Tongue (tissue), 2 donors: ENCODE measurements around the gene R3HDM2. TPM values are rescaled to one million over a fixed set of nuclear protein-coding genes. Genes with fewer than 3 reads are reported as not detected.

Source experiments
- DNase-seq: peaks from one replicate; pipeline ENCODE4 v3.0.0-alpha.2; 2015
- total RNA-seq: library from RNA; depleted of rRNA; stranded (reverse); fragments of >200 nt; gene quantifications from one replicate; pipeline ENCODE4 v1.2.3, GENCODE V29; 2014

R3HDM2 gene
- total RNA-seq, 1 donor from 2014 or later, result 40.0 TPM

DNA sequence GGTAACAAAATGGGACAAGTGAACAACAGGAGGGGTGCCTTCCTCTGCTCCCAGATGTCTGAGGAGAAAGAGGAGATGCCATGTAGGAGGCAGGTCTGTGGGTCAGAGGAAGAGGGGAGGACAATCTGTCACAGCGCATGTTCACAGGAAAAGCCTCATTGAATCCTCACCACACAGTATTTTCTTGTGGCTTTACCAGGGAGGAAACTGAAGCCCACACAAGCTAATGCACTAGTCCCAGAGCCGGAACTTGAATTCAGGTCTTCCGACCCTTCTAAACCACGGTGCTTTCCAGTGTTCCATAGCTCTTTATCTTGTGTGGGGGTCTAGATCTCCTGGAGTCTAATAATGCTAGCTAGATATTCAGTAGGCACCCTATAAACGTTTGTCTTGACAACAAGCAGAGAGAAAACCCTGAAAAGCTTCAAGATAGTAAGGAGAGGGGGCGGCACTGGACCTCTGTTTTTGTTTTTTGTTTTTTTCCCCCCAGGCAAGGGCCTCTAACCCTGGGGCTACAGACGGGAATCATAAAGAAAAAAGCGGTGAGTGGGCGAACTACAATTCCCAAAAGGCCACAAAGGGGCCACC is 201.7 kb downstream of the R3HDM2 start:
- DNase-seq, result no peak

DNA sequence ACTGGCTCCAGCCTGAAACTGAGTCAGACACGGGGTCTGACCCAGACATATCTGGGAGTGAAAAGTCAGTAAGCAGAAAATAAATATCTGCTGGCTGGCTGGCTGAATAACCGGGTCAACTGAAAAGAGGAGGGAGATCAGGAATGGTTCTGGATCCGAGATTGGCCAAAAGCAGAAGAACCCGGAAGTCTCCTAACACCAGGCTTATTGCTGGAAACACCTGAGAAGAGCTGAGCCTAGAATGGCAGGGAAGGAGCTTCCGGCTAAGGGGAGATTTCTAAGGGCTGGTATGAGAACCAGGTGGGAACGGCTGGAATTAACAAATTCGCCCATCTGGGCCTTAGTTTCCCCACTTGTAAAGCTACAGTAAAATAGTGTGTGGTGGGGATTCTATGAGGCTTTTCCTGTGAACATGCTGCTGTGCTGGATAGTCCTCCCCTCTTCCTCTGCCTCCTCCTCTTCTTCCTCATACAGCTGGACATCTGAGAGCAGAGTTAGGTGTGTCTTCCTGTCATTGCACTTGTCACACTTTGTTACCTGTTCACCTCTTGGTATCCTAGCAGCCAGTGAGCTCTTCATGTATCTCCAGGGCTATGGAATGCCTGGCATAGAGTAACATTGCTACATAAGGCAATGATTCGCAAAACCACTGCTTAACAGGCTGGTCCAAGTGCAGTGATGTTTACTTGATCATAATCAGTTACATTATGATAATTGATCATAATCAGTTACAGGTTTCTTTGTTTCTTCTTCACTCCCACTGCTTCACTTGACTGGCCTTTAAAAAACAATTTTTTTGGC is 203.3 kb downstream of the R3HDM2 start:
- no peak for DNase-seq

DNA sequence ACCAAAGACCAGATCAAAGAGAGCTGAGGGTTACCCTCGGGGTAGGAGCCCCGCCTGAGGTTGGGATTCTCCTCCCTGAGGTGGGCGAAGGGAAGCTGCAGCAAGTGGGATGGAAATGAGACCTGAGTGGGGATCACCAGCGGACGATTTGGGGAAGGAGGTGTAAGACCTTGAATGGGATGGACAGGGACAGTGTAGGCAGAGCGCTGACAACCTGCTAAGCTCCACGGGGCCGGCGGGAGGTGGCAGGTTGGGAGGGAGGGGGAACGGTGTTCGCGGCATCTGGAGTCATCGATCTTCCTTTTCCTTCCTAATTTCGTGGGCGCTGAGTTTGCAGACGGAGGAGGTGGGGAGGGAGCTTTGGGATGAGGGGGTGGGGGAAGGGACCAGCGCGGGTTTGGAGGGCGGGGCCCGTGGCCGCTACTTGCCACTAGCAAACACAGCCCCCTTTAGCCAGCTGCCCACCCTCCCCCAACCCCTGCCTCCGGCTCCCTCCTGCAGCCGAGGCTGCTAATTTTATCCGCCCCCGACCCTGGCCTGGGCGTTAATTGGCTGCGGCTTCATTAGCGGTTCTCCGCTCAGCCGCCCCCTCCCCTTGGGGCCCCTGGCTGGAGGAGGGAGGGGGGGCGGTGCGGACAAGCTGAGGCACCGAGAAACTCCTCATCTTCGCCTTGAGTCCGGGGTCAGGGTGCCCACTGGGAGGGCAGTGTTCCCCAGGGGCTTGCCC is 204.1 kb downstream of the R3HDM2 start:
- DNase-seq, result no peak

DNA sequence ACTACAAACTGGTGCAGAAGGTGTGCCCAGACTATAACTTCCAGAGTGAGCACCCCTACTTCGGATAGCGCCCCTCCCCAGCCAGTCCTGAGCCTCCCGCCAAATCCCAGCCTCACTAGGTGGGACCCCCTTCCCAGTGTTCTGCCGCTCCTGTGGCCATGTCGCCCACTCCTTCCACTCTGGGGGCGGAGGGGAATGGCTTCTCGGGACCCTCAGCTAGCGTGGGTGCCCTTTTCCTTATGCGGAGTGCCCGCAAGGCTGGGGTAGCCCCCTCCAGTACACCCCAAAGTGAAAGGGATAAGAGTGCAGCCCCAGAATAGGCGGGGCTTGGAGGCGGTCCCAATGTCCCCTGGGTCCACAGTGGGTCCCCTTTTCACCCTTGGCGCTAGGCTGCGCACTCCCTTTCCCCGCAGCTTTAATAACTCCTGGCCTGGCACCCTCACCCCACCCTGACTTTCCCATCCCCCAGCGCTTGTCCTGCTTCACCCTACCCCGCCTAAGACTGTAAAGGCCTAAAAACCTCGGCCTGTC is 205.1 kb downstream of the R3HDM2 start:
- DNase-seq, result no peak

DNA sequence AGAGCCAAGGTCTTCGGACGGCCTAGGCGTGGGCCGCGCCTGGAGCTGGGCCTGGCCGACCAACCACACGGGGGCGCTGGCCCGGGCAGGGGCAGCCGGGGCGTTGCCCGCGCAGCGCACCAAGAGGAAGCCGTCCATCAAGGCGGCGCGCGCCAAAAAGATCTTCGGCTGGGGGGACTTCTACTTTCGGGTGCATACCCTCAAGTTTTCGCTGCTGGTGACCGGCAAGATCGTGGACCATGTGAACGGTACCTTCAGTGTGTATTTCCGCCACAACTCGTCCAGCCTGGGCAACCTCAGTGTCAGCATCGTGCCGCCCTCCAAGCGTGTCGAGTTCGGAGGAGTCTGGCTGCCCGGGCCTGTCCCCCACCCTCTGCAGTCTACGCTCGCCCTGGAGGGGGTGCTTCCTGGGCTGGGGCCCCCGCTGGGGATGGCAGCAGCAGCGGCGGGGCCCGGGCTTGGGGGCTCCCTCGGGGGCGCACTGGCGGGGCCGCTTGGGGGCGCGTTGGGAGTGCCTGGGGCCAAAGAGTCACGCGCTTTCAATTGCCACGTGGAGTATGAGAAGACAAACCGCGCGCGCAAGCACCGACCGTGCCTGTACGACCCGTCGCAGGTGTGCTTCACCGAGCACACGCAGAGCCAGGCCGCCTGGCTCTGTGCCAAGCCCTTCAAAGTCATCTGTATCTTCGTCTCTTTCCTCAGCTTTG is 205.7 kb downstream of the R3HDM2 start:
- DNase-seq, result peak; percentile 55

DNA sequence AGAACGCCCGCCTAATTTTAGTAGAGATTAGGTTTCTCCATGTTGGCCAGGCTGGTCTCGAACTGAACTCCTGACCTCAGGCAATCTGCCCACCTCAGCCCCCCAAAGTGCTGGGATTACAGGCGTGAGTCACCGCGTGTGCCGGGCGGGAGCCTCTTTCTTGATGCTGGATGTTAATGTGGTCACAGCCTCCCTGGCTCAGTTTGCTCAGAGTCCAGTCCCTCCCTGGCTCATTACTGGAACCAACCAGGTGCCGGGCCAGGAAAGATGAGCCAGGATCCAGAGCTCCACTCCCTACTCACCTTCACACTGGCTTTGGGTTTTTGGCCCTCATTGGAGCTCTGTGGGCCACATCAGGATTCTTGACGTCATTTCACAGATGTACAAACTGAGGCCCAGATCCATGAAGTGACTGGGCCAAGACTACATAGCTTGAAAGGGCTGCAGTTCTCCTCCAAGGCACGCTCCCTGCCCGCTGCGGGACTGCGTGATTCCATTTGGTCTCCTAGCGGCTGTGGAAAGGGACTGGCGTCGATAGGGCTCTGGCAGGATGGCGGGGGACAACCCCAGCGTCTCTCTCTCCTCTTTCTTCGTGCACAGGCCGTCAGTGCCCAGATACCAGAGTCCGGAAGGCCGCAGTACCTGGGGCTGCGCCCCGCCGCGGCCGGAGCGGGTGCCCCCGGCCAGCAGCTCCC is 206.4 kb downstream of the R3HDM2 start:
- DNase-seq, result no peak

DNA sequence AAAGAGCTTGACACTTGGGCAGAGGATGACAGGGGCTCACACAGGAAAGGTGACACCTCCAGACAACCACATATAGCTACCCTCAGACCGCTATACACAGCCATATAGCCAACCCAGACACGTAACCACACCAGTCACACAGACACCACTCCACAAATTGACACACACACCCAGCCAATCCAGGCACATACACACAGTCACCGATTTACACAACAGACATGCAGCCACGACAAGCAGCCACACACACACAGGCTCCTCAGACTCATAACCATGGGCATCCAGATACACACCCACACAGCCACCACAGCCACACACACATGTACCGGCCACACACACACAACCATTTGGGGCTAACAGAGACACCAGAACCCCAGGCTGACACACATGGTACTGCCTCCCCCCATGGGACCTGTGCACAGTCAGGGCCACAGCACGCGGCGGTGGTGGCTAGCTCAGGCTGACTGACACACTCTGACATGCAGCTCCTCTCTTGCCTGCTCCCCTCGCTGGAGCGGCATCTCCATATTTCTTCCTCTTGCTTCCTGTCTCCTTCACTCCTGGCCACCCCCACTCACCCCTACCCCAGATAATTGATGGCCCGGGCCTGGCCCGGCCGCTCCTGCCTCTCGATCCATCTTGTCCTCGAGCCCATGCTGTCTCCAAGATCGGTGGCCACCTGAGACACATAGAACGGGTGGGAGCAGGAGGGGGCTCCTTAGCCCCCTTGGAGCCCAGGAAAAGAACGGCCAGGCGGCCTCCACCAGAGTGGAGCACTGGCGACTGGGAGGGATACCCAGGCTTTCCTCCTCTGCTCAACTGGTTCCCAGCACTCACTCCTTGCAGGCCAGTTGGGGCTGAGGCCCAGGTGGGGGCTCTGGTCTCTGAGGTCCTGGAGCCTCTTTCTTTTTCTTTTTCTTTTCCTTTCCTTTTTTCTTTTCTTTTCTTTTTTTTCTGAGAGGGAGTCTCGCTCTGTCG is 207.4 kb downstream of the R3HDM2 start:
- DNase-seq, result no peak

DNA sequence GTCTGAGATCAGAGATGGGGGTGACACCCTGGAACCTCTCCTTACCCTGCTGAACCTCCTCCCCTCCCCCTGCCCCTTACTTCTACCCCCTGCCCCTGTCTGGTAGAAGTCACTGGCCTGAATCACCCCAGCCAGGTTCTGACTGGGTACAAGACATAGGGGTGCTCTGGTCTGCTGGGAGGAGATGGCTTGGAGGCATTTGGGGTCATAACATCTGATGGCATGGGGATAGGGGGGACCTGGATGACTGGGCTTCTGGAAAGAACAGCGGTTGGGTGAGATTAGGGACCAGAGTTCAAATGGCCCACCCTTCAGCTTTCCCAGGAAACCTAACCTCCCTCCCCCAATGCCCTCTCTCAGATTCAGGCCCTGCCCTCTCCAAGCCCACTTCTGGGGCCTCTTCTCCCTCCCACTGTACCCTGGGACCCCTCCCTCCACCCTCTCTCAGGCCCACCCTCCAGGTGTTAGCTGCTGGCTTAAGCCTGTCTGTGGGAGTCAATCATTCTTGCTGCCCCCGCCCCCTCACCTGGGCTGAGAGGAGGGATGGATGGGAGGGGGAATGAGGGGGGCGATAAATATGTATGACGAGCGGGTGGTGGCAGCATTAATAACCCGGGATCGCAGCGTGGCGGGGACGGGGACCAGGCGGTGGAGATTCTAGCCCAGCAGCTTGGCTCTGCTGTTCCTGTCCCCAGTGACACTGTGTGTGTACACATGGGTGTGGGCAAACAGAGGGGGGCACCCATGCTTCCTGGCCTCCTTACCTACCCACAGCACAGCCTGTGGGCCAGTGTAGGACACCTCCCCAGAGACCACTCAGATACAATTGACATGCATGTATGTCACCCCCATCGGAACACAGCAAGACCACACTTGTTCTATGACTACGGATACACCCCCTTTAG is 208.3 kb downstream of the R3HDM2 start:
- DNase-seq, result no peak

DNA sequence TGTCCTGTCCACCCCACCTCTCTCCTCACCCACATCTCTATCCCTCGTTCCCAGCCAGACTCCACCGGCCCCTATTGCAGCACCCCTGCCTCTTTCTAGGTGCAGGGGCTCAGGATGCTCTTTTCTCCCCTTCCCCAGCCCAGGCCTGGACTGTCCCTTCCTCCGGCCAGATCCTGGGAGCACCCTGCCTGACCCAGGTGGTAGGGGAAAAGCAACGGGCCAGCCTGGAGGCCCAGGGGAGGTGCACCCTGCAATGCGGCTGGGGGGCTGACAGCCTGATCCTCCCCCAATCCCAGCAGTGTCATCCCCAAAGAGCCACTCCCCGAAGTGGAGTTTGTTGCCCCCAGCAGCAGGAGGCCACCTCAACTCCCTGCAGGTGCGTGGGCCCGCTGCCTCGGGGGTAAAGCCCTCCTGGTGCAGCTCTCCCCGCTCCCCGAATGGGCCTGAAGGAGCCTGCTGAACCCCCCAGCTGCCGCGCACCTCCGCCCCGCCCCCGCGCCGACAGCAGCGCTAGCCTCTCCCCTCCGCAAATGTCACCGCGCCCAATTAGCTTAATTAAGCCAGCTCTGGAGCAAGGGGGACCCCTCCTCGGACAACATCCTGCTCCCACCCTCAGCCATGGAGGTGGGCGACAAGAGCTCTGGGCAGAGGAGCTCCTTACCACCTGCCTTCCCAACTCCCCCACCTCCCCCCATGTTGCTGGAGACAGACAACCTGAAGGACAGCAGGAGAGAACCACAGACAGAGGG is 209.5 kb downstream of the R3HDM2 start:
- DNase-seq, result no peak

DNA sequence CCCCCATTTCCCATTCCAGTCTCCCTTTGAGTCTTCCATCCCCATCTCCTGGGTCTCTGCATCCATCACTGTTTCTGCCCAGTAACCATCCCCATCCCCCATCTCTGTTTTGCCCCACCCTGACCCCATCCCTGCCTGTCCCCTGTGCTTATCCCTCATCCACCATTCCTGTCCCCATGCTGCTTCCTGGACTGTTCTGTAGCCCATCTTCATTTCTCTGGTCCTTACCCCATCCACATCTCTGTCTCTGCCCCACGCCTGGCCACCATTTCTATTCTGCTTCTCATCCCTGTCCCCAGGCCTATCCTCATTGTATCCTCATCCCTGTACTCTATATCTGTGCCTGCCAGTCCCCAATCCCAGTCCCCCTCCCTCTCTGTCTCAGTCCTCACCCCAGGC is 210.1 kb downstream of the R3HDM2 start:
- no peak for DNase-seq

DNA sequence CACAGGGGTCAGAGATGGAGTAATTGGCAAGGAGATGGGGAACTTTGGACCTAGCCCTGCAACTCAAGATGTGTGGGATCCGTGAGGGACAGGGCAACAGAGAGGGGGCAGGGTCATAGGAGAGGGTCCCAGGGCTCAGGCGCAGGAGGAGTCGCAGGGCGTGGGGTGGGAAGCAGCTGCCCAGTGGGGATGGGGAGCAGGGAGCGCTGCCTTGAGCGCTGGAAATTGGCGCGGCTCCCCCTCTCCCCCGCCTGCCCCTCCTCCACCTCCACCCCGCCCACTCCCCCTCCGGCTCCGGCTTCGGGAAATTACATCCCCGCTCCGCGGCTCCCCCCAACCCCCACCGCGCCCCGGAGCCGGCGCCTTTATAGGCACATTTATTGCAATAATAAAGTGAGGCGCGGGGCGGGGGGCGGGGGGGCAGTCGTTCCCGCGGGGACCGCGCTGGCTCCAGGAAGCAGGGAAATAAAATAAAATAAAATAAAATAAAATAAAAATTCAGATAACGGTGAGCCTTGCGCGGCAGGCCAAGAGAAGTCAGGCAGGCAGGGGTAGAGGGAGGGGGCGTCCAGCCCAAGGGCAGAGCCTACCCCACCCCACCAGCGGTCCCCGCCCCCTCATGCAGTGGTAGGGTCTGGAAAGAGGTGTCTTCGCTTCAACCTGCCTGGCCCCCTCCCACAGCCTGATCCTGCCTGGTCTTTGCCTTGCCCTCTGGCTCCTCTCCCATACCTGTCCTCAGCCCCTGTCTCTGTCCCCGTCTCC is 210.7 kb downstream of the R3HDM2 start:
- DNase-seq, result no peak

DNA sequence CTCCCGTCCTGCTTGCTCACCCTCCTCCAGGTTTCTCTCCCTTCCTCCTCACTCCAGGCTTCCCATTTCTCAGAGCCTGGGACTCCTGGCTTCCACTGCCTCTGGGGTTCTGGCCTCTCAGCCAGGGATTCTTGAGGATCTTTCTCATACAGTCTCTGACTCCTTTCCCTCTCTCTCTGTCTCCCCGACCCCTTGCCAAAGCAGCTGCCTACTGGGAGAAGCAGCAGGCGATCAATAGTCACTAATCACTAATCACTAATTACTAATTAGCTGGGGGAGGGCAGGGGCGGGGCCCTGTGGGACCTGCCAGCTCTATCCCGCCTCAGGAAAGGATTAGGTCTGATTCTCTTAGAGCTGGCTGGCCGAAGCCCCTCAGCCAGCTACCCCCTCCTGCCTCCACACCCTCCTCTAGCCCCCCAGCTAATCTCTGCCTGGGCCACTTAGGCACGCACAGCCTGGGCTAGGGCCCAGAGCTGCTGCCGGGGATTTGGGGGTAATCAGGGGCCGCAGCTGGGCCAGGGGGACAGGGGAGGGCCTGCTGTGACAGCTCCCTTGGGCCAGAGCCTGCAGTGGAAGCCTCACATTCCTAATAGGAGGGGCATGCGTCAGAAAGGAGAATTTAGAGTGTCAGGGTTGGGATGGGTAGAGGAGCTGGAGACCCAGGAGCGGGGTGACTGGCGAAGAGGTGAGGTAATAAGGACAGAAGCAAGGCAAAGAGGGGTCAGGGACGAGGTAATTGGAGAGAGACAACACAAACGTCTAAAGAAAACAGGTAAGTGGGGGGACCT is 211.4 kb downstream of the R3HDM2 start:
- no peak for DNase-seq

DNA sequence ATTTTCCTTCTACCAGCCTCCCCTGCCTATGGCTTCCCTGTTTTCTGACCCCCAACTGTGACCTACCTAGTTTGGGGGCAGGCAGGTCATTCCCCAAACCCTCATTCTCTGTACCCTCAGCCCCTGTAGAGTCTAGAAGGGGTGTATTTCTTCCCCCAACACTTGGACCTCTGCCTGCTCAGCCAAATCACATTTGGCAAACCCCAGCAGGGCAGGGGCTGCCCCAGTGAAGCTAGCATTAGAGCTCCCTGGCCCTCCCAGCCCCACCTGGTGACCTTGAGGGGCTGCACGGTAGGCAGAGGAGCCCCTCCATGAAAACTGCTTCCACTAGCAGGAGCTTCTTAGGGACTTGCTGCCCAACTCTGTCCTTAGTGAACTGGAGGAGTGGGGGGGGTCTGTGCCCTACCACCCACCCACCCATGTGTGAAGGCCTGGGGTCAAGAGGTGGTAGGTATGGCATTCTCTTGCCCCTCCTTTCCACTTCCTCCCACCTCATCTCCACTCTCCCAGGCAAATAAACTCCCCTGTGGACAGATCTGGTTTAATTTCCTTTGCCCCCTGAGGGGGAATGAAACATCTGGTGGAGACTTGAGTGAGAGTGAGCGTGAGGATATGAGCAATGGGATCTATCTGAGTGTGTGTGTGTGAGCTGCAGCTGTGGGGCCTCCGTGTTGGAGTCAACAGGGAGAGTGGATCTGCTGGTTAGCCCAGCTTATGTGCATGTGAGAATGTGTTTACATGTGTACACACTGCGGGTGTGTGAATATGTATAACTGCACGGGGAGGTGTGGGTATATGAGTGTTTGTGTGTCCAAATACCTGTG is 212.6 kb downstream of the R3HDM2 start:
- DNase-seq, result peak; percentile 38

DNA sequence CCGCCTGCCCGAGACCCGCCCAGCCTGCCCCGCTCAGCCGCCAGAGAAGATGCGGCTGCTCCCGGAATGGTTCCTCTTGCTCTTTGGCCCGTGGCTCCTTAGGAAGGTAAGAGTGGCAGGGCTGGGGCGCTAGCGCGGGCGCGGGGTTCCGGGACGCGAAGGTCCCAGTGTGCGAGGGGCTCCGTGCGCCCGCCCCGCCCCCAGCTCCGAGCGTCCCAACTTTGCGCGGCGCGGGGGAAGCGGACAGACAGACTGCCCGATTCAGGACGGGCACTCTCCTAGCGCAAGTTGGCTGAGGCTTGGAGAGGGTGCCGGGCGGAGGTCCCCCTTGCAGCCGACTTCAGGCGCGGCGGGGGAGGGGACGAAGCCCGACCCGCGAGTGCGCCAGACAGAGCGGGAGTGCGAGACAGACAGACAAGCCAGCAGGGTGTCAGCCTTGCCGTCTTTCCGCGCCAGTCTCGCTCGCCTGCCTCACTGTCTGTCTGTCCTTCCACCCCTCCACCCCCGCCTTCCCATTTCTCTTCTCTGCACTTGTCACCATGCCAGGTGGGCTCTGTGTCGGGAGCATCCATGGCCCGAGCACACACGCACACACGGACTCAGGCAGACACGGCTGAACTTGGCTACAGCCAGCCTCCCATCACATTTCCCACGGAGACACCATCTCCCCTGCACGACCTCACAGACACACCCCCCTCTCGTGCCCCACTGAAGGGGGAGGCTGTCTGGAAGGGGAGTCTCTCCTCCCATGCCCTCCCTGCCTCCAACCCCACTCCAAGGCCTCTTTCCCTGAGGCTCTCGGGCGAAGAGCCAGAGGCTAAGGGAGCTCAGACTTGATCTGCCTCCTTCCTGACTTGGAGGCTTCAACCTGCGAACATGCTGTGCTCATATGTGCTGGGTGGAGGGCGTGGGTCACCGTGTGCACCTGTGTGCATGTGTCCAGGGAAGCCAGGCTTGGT is 213.6 kb downstream of the R3HDM2 start:
- DNase-seq, result peak; percentile 53
